HCT116 (cell line): Measurements from ENCODE around the gene MTMR1. TPM values are rescaled to one million over a fixed set of nuclear protein-coding genes. Genes with fewer than 3 reads are reported as not detected.

Source experiments
- ATAC-seq: fragments of 200-7000 bp; cut with Tn5 transposase; 2 replicates; pipeline ENCODE4 v1.9.1; 2020; ENCODE audit warnings: mild to moderate bottlenecking, moderate library complexity
- BruUV-seq: library from RNA; stranded (reverse); fragments of 400-500 nt; replicated peaks from 2 replicates; lab custom pipeline; 2021; lab: Mats Ljungman, UMichigan
- CTCF ChIA-PET: fragments of 300-600 bp; sonication (Branson Sonifier 250); formaldehyde crosslinking; loops from one replicate; lab custom pipeline; 2021; ENCODE audit warnings: antibody characterized with exemption; lab: Charles Lee
- POLR2A ChIA-PET: fragments of 300-600, 350-600 bp; sonication (Branson Sonifier 250); formaldehyde crosslinking; loops from one replicate; lab custom pipeline; 2021; ENCODE audit warnings: antibody characterized with exemption; lab: Charles Lee
- RAD21 ChIA-PET, 2 experiments: fragments of 300-600 bp; sonication (Branson Sonifier 250); formaldehyde crosslinking; loops; one replicate each; lab custom pipeline; 2023; ENCODE audit warnings: low total read pairs in 2 of 2; ENCODE audit not compliant: uncharacterized antibody in 2 of 2, unreplicated experiment in 2 of 2, low non-redundant PET in 1 of 2; lab: Charles Lee
- DNase-seq: peaks from one replicate; pipeline ENCODE4 v3.0.0-alpha.2; 2010; ENCODE audit warnings: low read depth, low spot score
- H2AFZ ChIP-seq: fragments of 200-600 bp; shearing (Covaris generic), sonication (generic); 2 replicates; pipeline ENCODE4 v1.6.1; 2017; ENCODE audit warnings: low read depth, mixed run types, mixed read lengths, antibody characterized with exemption, low read length; ENCODE audit not compliant: poor library complexity, severe bottlenecking
- H3K27ac ChIP-seq: 2 replicates; pipeline ENCODE4 v1.5.1; 2012; ENCODE audit warnings: low read depth, low read length
- H3K27me3 ChIP-seq: fragments of 200-600 bp; sonication (generic); 2 replicates; pipeline ENCODE4 v1.6.1; 2016; ENCODE audit warnings: mixed run types, low read length, mixed read lengths; ENCODE audit not compliant: insufficient read depth
- H3K36me3 ChIP-seq, 2 experiments: fragments of 200-500 bp in 1 of 2; fragments of 200-600 bp in 1 of 2; sonication (Bioruptor generic) in 1 of 2; sonication (generic) in 1 of 2; 2 replicates each; pipeline versions ENCODE4 v1.5.1 to v1.6.1; 2014 to 2016; ENCODE audit warnings: low read length in 2 of 2, inconsistent platforms in 1 of 2, mixed read lengths in 1 of 2, mixed run types in 1 of 2; ENCODE audit not compliant: insufficient read depth in 2 of 2, control insufficient read depth in 1 of 2
- H3K4me1 ChIP-seq, 2 experiments: fragments of 200-600 bp in 1 of 2; sonication (generic) in 1 of 2; 2 replicates each; pipeline versions ENCODE4 v1.5.1 to v1.6.1; 2012 to 2017; ENCODE audit warnings: low read length in 2 of 2, inconsistent platforms in 1 of 2, mild to moderate bottlenecking in 1 of 2, mixed read lengths in 1 of 2, mixed run types in 1 of 2, moderate library complexity in 1 of 2; ENCODE audit not compliant: insufficient read depth in 2 of 2, control insufficient read depth in 1 of 2
- H3K4me2 ChIP-seq: fragments of 200-600 bp; sonication (generic); 2 replicates; pipeline ENCODE4 v1.6.1; 2017; ENCODE audit warnings: mixed run types, low read length, mixed read lengths
- H3K4me3 ChIP-seq, 2 experiments: fragments of 200-600 bp in 1 of 2; sonication (generic) in 1 of 2; replicated peaks in 1 of 2; 2 replicates each; pipeline ENCODE4 v1.5.1; 2011 to 2016; ENCODE audit warnings: low read length in 2 of 2, control low read depth in 1 of 2, low read depth in 1 of 2, mild to moderate bottlenecking in 1 of 2, mixed read lengths in 1 of 2, mixed run types in 1 of 2
- H3K79me2 ChIP-seq: fragments of 200-600 bp; sonication (generic); 2 replicates; pipeline ENCODE4 v1.6.1; 2017; ENCODE audit warnings: mild to moderate bottlenecking, mixed run types, low read length, moderate library complexity, mixed read lengths; ENCODE audit not compliant: insufficient read depth
- H3K9ac ChIP-seq: fragments of 200-600 bp; sonication (generic); 2 replicates; pipeline ENCODE4 v1.6.1; 2016; ENCODE audit warnings: low read length, mixed read lengths
- H3K9me2 ChIP-seq: fragments of 200-600 bp; sonication (generic), shearing (Covaris generic); 2 replicates; pipeline ENCODE4 v1.6.1; 2017; ENCODE audit warnings: mixed run types, mild to moderate bottlenecking, moderate library complexity; ENCODE audit not compliant: insufficient read depth
- H3K9me3 ChIP-seq, 2 experiments: fragments of 200-500 bp in 1 of 2; fragments of 200-600 bp in 1 of 2; sonication (Bioruptor generic) in 1 of 2; sonication (generic) in 1 of 2; 2 replicates each; pipeline ENCODE4 v1.6.1; 2014 to 2017; ENCODE audit warnings: low read length in 2 of 2, mixed read lengths in 2 of 2, inconsistent platforms in 1 of 2, low read depth in 1 of 2, mild to moderate bottlenecking in 1 of 2, mixed run types in 1 of 2, moderate library complexity in 1 of 2; ENCODE audit not compliant: control insufficient read depth in 1 of 2, insufficient read depth in 1 of 2
- H4K20me1 ChIP-seq: fragments of 200-600 bp; sonication (generic), shearing (Covaris generic); 2 replicates; pipeline ENCODE4 v1.6.1; 2017; ENCODE audit warnings: mixed run types, mild to moderate bottlenecking, moderate library complexity; ENCODE audit not compliant: insufficient read depth
- CEBPB ChIP-seq: IDR thresholded peaks from 2 replicates; pipeline ENCODE4 v1.6.1; 2012; ENCODE audit warnings: low read depth
- ELF1 ChIP-seq: IDR thresholded peaks from 2 replicates; pipeline ENCODE4 v1.6.1; 2012; ENCODE audit warnings: low read depth, borderline replicate concordance
- EZH2 ChIP-seq: fragments of 200-600 bp; sonication (generic); IDR thresholded peaks from 2 replicates; pipeline ENCODE4 v1.6.1; 2017; ENCODE audit warnings: antibody characterized with exemption, mixed run types
- EZH2phosphoT487 ChIP-seq: fragments of 200-600 bp; IDR thresholded peaks from 2 replicates; pipeline ENCODE4 v1.6.1; 2018; ENCODE audit warnings: antibody characterized with exemption, borderline replicate concordance
- JUND ChIP-seq: IDR thresholded peaks from 2 replicates; pipeline ENCODE4 v1.6.1; 2012
- POLR2AphosphoS5 ChIP-seq: IDR thresholded peaks from 2 replicates; pipeline ENCODE4 v1.6.1; 2011; ENCODE audit warnings: mild to moderate bottlenecking, low read depth, low read length, moderate library complexity
- RAD21 ChIP-seq: IDR thresholded peaks from 2 replicates; pipeline ENCODE4 v1.6.1; 2012; ENCODE audit warnings: low read depth, mild to moderate bottlenecking
- SP1 ChIP-seq: IDR thresholded peaks from 2 replicates; pipeline ENCODE4 v1.6.1; 2012; ENCODE audit warnings: low read depth
- YY1 ChIP-seq: IDR thresholded peaks from 2 replicates; pipeline ENCODE4 v1.6.1; 2011; ENCODE audit warnings: low read length, low read depth, moderate library complexity, mild to moderate bottlenecking; ENCODE audit not compliant: insufficient replicate concordance; ENCODE audit errors: extremely low read depth
- ZNF274 ChIP-seq: fragments of 200-500 bp; sonication (Bioruptor generic); IDR thresholded peaks from 2 replicates; pipeline ENCODE4 v1.6.1; 2014; ENCODE audit warnings: mild to moderate bottlenecking, low read depth, low read length, inconsistent platforms
- intact Hi-C: fragments of 100-400 bp; cut with micrococcal nuclease; formaldehyde crosslinking; loops from 2 replicates; pipeline ENCODE4 v1.10.0; 2022
- total RNA-seq: library from RNA; stranded (reverse); gene quantifications from one replicate; pipeline ENCODE4 v1.2.1, GENCODE V29; 2021; ENCODE audit not compliant: unreplicated experiment
- TF ChIP-seq, protein P1 (sequence below), 3 experiments: fragments of 200-600 bp in 1 of 3; sonication (generic) in 1 of 3; IDR thresholded peaks in 2 of 3; conservative IDR thresholded peaks in 1 of 3; 2 replicates each; pipeline ENCODE4 v1.5.1; 2012 to 2017; ENCODE audit warnings: low read depth in 2 of 3, low read length in 2 of 3, antibody characterized with exemption in 1 of 3, borderline replicate concordance in 1 of 3, control low read depth in 1 of 3, mild to moderate bottlenecking in 1 of 3, mixed read lengths in 1 of 3, mixed run types in 1 of 3, moderate library complexity in 1 of 3; ENCODE audit not compliant: insufficient read depth in 1 of 3
- TF ChIP-seq, protein P2 (sequence below): IDR thresholded peaks from 2 replicates; pipeline ENCODE4 v1.6.1; 2012
- TF ChIP-seq, protein P3 (sequence below): IDR thresholded peaks from 2 replicates; pipeline ENCODE4 v1.6.1; 2011; ENCODE audit warnings: mild to moderate bottlenecking, low read length, moderate library complexity; ENCODE audit not compliant: insufficient replicate concordance; ENCODE audit errors: extremely low read depth
- TF ChIP-seq, protein P4 (sequence below): IDR thresholded peaks from 2 replicates; pipeline ENCODE4 v1.6.1; 2012
- TF ChIP-seq, protein P5 (sequence below): IDR thresholded peaks from 2 replicates; pipeline ENCODE4 v1.6.1; 2012; ENCODE audit warnings: low read depth

MTMR1 gene
- total RNA-seq, 1 experiment from 2014 or later: 20.0 TPM

DNA sequence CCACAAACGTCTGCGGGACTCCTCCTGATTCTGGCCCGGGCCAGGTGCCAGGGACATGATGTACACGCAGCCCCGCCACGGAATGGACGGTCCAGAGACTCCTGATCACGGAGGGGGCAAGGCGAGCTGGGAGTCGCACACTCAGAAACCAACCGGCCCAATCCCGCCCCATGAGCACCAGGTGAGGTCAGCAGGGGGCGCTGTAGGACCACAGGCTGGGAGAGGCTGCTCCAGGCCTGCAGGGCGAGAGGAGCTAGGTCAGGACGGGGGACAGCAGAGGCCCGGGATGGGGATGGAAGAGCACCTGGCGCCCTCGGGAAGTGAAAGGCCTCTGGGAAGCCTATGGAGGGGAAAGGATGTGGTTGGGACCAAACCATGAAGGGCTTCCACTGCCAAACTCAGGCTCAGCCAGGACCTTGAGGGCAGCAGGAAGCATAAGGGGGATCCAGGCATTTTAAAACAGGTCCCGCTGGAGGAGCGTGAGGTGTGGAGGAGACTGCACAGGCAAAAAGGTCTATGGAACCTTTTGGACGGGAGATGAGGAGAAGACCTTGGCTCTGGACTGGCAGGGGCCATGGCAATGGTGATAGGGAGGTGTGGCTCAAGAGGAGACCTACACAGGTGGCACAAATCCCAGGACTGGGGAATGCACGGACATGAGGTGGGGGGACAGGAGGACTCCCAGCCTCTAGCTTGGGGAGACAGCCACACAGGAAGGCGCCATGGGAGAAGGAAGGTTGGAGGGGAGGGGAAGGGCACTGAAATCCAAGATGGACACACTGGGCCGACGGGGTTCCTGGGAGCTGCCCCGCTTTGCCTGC is 79.2 kb downstream of the MTMR1 start (continued):
- TF ChIP-seq, protein P1, sequence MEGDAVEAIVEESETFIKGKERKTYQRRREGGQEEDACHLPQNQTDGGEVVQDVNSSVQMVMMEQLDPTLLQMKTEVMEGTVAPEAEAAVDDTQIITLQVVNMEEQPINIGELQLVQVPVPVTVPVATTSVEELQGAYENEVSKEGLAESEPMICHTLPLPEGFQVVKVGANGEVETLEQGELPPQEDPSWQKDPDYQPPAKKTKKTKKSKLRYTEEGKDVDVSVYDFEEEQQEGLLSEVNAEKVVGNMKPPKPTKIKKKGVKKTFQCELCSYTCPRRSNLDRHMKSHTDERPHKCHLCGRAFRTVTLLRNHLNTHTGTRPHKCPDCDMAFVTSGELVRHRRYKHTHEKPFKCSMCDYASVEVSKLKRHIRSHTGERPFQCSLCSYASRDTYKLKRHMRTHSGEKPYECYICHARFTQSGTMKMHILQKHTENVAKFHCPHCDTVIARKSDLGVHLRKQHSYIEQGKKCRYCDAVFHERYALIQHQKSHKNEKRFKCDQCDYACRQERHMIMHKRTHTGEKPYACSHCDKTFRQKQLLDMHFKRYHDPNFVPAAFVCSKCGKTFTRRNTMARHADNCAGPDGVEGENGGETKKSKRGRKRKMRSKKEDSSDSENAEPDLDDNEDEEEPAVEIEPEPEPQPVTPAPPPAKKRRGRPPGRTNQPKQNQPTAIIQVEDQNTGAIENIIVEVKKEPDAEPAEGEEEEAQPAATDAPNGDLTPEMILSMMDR (IDR thresholded peaks at IDR 0.05 in 2 of 3, conservative IDR thresholded peaks at IDR 0.05 in 1 of 3; ENCODE audit: borderline replicate concordance in 1 of 3, insufficient read depth in 1 of 3, low read depth in 2 of 3, low read length in 2 of 3): peak; percentile 71 to 80 (median 74)
- no peak for TF ChIP-seq YY1
- TF ChIP-seq, all 23 proteins: peak for 2

DNA sequence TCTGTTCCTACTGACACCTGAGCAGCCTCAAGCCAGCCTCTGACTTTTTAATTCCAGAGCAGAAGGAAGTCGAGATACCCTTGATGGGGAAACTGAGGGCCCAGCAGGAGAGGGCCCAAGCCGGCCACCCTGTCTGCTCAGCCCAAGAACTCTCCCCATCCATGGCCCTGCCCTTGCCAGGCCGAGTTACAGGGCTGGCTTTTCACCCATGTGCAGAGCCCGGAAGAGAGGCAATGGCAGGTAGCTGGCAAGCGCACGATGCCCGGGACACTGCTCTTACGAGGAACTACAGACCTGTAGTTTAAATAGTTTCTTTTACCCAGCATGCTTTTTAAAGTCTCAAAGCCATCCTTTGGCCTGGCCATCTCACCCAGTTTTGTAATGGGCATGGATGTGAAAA is 79.9 kb downstream of the MTMR1 start:
- intact Hi-C loops: loop anchor here (5.0 kb wide), 2 partner anchors 379 to 909 kb away; no protein-coding TSS in a partner anchor
- no peaks in the 10 kb centered on the region for H3K9me3 ChIP-seq
- no peak overlapping the region for H3K4me3 ChIP-seq
- ChIA-PET CTCF (interaction anchor here (1.6 to 3.7 kb wide), 2 partner anchors 309 to 328 kb away, joined by 3 to 72 read pairs; no protein-coding TSS in a partner anchor), RAD21 (interaction anchor here in 1 of 2 experiments (1.1 kb wide), 1 partner anchor 311 kb away, joined by 3 read pairs; no protein-coding TSS in a partner anchor), POLR2A (no interaction called here)
- H3K9ac ChIP-seq: no peak overlapping the region
- no peaks in the 10 kb centered on the region for H3K4me1 ChIP-seq
- no peaks in the 10 kb centered on the region for H3K79me2 ChIP-seq
- no peaks in the 10 kb centered on the region for H3K27me3 ChIP-seq
- no peaks in the 10 kb centered on the region for H3K9me2 ChIP-seq
- DNase-seq: no peak
- H2AFZ ChIP-seq: no peak overlapping the region
- no peaks in the 10 kb centered on the region; a peak in 1 of 4 replicates for H3K36me3 ChIP-seq
- no peaks in the 10 kb centered on the region for H4K20me1 ChIP-seq
- H3K27ac ChIP-seq: no peak overlapping the region
- no peak overlapping the region for H3K4me2 ChIP-seq
- ATAC-seq: no peak
- no TSS peak for BruUV-seq
- TF ChIP-seq POLR2AphosphoS5 (no peak), ZNF274 (no peak), EZH2phosphoT487 (no peak), EZH2 (no peak), SP1 (no peak), YY1 (no peak), ELF1 (no peak), CEBPB (no peak), RAD21 (no peak), JUND (no peak)
- TF ChIP-seq, protein P2, sequence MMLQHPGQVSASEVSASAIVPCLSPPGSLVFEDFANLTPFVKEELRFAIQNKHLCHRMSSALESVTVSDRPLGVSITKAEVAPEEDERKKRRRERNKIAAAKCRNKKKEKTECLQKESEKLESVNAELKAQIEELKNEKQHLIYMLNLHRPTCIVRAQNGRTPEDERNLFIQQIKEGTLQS: no peak
- TF ChIP-seq, protein P3, sequence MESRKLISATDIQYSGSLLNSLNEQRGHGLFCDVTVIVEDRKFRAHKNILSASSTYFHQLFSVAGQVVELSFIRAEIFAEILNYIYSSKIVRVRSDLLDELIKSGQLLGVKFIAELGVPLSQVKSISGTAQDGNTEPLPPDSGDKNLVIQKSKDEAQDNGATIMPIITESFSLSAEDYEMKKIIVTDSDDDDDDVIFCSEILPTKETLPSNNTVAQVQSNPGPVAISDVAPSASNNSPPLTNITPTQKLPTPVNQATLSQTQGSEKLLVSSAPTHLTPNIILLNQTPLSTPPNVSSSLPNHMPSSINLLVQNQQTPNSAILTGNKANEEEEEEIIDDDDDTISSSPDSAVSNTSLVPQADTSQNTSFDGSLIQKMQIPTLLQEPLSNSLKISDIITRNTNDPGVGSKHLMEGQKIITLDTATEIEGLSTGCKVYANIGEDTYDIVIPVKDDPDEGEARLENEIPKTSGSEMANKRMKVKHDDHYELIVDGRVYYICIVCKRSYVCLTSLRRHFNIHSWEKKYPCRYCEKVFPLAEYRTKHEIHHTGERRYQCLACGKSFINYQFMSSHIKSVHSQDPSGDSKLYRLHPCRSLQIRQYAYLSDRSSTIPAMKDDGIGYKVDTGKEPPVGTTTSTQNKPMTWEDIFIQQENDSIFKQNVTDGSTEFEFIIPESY: no peak
- TF ChIP-seq, protein P4, sequence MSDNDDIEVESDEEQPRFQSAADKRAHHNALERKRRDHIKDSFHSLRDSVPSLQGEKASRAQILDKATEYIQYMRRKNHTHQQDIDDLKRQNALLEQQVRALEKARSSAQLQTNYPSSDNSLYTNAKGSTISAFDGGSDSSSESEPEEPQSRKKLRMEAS: no peak
- TF ChIP-seq, protein P5, sequence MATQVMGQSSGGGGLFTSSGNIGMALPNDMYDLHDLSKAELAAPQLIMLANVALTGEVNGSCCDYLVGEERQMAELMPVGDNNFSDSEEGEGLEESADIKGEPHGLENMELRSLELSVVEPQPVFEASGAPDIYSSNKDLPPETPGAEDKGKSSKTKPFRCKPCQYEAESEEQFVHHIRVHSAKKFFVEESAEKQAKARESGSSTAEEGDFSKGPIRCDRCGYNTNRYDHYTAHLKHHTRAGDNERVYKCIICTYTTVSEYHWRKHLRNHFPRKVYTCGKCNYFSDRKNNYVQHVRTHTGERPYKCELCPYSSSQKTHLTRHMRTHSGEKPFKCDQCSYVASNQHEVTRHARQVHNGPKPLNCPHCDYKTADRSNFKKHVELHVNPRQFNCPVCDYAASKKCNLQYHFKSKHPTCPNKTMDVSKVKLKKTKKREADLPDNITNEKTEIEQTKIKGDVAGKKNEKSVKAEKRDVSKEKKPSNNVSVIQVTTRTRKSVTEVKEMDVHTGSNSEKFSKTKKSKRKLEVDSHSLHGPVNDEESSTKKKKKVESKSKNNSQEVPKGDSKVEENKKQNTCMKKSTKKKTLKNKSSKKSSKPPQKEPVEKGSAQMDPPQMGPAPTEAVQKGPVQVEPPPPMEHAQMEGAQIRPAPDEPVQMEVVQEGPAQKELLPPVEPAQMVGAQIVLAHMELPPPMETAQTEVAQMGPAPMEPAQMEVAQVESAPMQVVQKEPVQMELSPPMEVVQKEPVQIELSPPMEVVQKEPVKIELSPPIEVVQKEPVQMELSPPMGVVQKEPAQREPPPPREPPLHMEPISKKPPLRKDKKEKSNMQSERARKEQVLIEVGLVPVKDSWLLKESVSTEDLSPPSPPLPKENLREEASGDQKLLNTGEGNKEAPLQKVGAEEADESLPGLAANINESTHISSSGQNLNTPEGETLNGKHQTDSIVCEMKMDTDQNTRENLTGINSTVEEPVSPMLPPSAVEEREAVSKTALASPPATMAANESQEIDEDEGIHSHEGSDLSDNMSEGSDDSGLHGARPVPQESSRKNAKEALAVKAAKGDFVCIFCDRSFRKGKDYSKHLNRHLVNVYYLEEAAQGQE: no peak
